Adipocyte (in vitro differentiated cells): Measurements from ENCODE around the gene NTRK2.

Experiments
- DNase-seq: peaks from one replicate; pipeline ENCODE4 v3.0.0-alpha.2; 2015; ENCODE audit warnings: low read depth
- H3K27me3 ChIP-seq: replicated peaks from 2 replicates; pipeline ENCODE4 v1.7.0; 2013; ENCODE audit warnings: mild to moderate bottlenecking, low read length, moderate library complexity; ENCODE audit not compliant: control insufficient read depth, insufficient read depth
- H3K36me3 ChIP-seq: 2 replicates; pipeline ENCODE4 v1.7.0; 2013; ENCODE audit warnings: low read length, mild to moderate bottlenecking, moderate library complexity; ENCODE audit not compliant: control insufficient read depth, insufficient read depth, severe bottlenecking
- H3K4me1 ChIP-seq: 2 replicates; pipeline ENCODE4 v1.7.0; 2013; ENCODE audit warnings: mild to moderate bottlenecking, low read length, moderate library complexity; ENCODE audit not compliant: control insufficient read depth, insufficient read depth
- H3K4me3 ChIP-seq: 2 replicates; pipeline ENCODE4 v1.7.0; 2013; ENCODE audit warnings: mild to moderate bottlenecking, low read length, moderate library complexity
- H3K9ac ChIP-seq: 2 replicates; pipeline ENCODE4 v1.7.0; 2013; ENCODE audit warnings: mild to moderate bottlenecking, low read length, moderate library complexity
- H3K9me3 ChIP-seq: 2 replicates; pipeline ENCODE4 v1.7.0; 2013; ENCODE audit warnings: mild to moderate bottlenecking, low read length, moderate library complexity; ENCODE audit not compliant: control insufficient read depth

NTRK2 gene

GRCh38 chr9:84928419-84928818 is 258.9 kb downstream of the NTRK2 start:
- Histone ChIP-seq H3K9me3 (no peaks in the 10 kb centered on the region), H3K4me1 (no peaks in the 10 kb centered on the region), H3K9ac (no peak overlapping the region), H3K36me3 (no peaks in the 10 kb centered on the region), H3K27me3 (no peaks in the 10 kb centered on the region), H3K4me3 (no peak overlapping the region)
- DNase-seq, result no peak

GRCh38 chr9:84929068-84929467 is 259.5 kb downstream of the NTRK2 start:
- no peak for DNase-seq
- no peaks in the 10 kb centered on the region for H3K9me3 ChIP-seq
- H3K4me1 ChIP-seq, result no peaks in the 10 kb centered on the region
- H3K4me3 ChIP-seq, result no peak overlapping the region
- H3K36me3 ChIP-seq, result no peaks in the 10 kb centered on the region
- no peak overlapping the region for H3K9ac ChIP-seq
- H3K27me3 ChIP-seq, result no peaks in the 10 kb centered on the region

GRCh38 chr9:84932915-84933527 is 263.5 kb downstream of the NTRK2 start:
- Histone ChIP-seq H3K36me3 (no peaks in the 10 kb centered on the region), H3K9me3 (no peaks in the 10 kb centered on the region), H3K4me3 (no peak overlapping the region), H3K9ac (no peak overlapping the region), H3K27me3 (no peaks in the 10 kb centered on the region), H3K4me1 (no peaks in the 10 kb centered on the region)
- no peak for DNase-seq

GRCh38 chr9:84935528-84936117 is 266.1 kb downstream of the NTRK2 start:
- Histone ChIP-seq H3K27me3 (no peaks in the 10 kb centered on the region), H3K36me3 (no peaks in the 10 kb centered on the region), H3K9ac (no peak overlapping the region), H3K4me3 (no peak overlapping the region), H3K4me1 (peaks cover 5% of the 10 kb centered on the region), H3K9me3 (no peaks in the 10 kb centered on the region)
- DNase-seq, result no peak

GRCh38 chr9:84937180-84937579 is 267.7 kb downstream of the NTRK2 start:
- Histone ChIP-seq H3K27me3 (no peaks in the 10 kb centered on the region), H3K9me3 (no peaks in the 10 kb centered on the region), H3K4me1 (peaks cover 5% of the 10 kb centered on the region), H3K9ac (no peak overlapping the region), H3K36me3 (no peaks in the 10 kb centered on the region), H3K4me3 (no peak overlapping the region)
- no peak for DNase-seq

GRCh38 chr9:84937581-84937980 is 268.1 kb downstream of the NTRK2 start:
- no peaks in the 10 kb centered on the region for H3K9me3 ChIP-seq
- no peak for DNase-seq
- H3K27me3 ChIP-seq, result no peaks in the 10 kb centered on the region
- H3K36me3 ChIP-seq, result no peaks in the 10 kb centered on the region
- peaks cover 5% of the 10 kb centered on the region for H3K4me1 ChIP-seq
- no peak overlapping the region for H3K9ac ChIP-seq
- H3K4me3 ChIP-seq, result no peak overlapping the region

- Histone ChIP-seq H3K4me3 (no peak overlapping the region), H3K4me1 (peaks cover 5% of the 10 kb centered on the region), H3K36me3 (no peaks in the 10 kb centered on the region), H3K27me3 (no peaks in the 10 kb centered on the region), H3K9ac (no peak overlapping the region), H3K9me3 (no peaks in the 10 kb centered on the region)
- no peak for DNase-seq
Observed at GRCh38 chr9:84939774-84940173, 270.2 kb downstream of the NTRK2 start.

- H3K9ac ChIP-seq, result no peak overlapping the region
- no peaks in the 10 kb centered on the region for H3K36me3 ChIP-seq
- H3K9me3 ChIP-seq, result no peaks in the 10 kb centered on the region
- no peaks in the 10 kb centered on the region for H3K27me3 ChIP-seq
- H3K4me3 ChIP-seq, result no peak overlapping the region
- DNase-seq, result no peak
- peaks cover 5% of the 10 kb centered on the region for H3K4me1 ChIP-seq
Observed at GRCh38 chr9:84940294-84940693, 270.8 kb downstream of the NTRK2 start.

- H3K36me3 ChIP-seq, result no peaks in the 10 kb centered on the region
- no peak for DNase-seq
- H3K4me3 ChIP-seq, result no peak overlapping the region
- no peak overlapping the region for H3K9ac ChIP-seq
- H3K27me3 ChIP-seq, result no peaks in the 10 kb centered on the region
- peaks cover 10% of the 10 kb centered on the region for H3K4me1 ChIP-seq
- no peaks in the 10 kb centered on the region for H3K9me3 ChIP-seq
Observed at GRCh38 chr9:84941792-84942191, 272.3 kb downstream of the NTRK2 start.

GRCh38 chr9:84943482-84944050 is 274.0 kb downstream of the NTRK2 start:
- Histone ChIP-seq H3K4me1 (peaks cover 10% of the 10 kb centered on the region), H3K9ac (no peak overlapping the region), H3K27me3 (no peaks in the 10 kb centered on the region), H3K36me3 (no peaks in the 10 kb centered on the region), H3K9me3 (no peaks in the 10 kb centered on the region), H3K4me3 (no peak overlapping the region)
- no peak for DNase-seq

- H3K9me3 ChIP-seq, result no peaks in the 10 kb centered on the region
- no peaks in the 10 kb centered on the region for H3K36me3 ChIP-seq
- peaks cover 8% of the 10 kb centered on the region for H3K27me3 ChIP-seq
- DNase-seq, result no peak
- H3K9ac ChIP-seq, result no peak overlapping the region
- no peak overlapping the region for H3K4me3 ChIP-seq
- peaks cover 5% of the 10 kb centered on the region for H3K4me1 ChIP-seq
Observed at GRCh38 chr9:84945878-84946538, 276.5 kb downstream of the NTRK2 start.
